ENCODE results near the gene EOLA1. TPM values are rescaled to one million over a fixed set of nuclear protein-coding genes. Genes with fewer than 3 reads are reported as not detected.

EOLA1 gene
- total RNA-seq, 1 experiment from 2014 or later, result 7.9 TPM

GRCh38 chrX:149528381-149528780 is 12.4 kb upstream of the EOLA1 start:
- H4K91ac ChIP-seq (ENCODE audit: insufficient read length, low read depth, low read length), result no peak overlapping the region
- no peak for DNase-seq
- no peaks in the 10 kb centered on the region for H3K79me2 ChIP-seq (ENCODE audit: insufficient read depth, low read length)
- no peak overlapping the region for H2BK5ac ChIP-seq (ENCODE audit: insufficient read length, low read length)
- H3K9me3 Mint-ChIP-seq, result peaks cover 53 to 54% of the 10 kb centered on the region in 2 experiments
- no peak overlapping the region for H3K56ac ChIP-seq (ENCODE audit: insufficient read length, low read depth, low read length)
- no peak overlapping the region for H2BK20ac ChIP-seq (ENCODE audit: low read depth, low read length, poor library complexity, severe bottlenecking)
- H3K18ac ChIP-seq (ENCODE audit: insufficient read length, low read depth, low read length), result no peak overlapping the region
- 0 out of 2 replicates have a peak, but pooled peaks cover 4% of the 10 kb centered on the region for H3K4me1 ChIP-seq (ENCODE audit: insufficient read depth, low read length)
- H2BK120ac ChIP-seq (ENCODE audit: low read depth, low read length, poor library complexity, severe bottlenecking), result no peak overlapping the region
- no peak overlapping the region for H3K14ac ChIP-seq (ENCODE audit: insufficient read depth, low read length)
- no peak overlapping the region for H3K4me2 ChIP-seq (ENCODE audit: insufficient read depth, insufficient read length, low read length)
- no peak overlapping the region for H3K4me3 Mint-ChIP-seq
- TF ChIP-seq, protein P1, sequence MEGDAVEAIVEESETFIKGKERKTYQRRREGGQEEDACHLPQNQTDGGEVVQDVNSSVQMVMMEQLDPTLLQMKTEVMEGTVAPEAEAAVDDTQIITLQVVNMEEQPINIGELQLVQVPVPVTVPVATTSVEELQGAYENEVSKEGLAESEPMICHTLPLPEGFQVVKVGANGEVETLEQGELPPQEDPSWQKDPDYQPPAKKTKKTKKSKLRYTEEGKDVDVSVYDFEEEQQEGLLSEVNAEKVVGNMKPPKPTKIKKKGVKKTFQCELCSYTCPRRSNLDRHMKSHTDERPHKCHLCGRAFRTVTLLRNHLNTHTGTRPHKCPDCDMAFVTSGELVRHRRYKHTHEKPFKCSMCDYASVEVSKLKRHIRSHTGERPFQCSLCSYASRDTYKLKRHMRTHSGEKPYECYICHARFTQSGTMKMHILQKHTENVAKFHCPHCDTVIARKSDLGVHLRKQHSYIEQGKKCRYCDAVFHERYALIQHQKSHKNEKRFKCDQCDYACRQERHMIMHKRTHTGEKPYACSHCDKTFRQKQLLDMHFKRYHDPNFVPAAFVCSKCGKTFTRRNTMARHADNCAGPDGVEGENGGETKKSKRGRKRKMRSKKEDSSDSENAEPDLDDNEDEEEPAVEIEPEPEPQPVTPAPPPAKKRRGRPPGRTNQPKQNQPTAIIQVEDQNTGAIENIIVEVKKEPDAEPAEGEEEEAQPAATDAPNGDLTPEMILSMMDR (conservative IDR thresholded peaks at IDR 0.05), result no peak
- no peak overlapping the region; a peak in 1 of 7 replicates for H3K27ac Mint-ChIP-seq
- H4K8ac ChIP-seq (replicated peaks; ENCODE audit: insufficient read length, low read depth, low read length), result no peak overlapping the region
- no peak overlapping the region for H3K9ac ChIP-seq (ENCODE audit: extremely low read depth, insufficient read length, low read length)
- H3K23ac ChIP-seq (ENCODE audit: insufficient read length, low read depth, low read length), result no peak overlapping the region
- H3K9me3 ChIP-seq (ENCODE audit: control insufficient read depth, low read depth, low read length), result peaks cover 15% of the 10 kb centered on the region
- H3K27me3 Mint-ChIP-seq (ENCODE audit: low read depth), result no peaks in the 10 kb centered on the region
- H3K79me1 ChIP-seq (ENCODE audit: insufficient read depth, low read depth, low read length, poor library complexity, severe bottlenecking), result no peaks in the 10 kb centered on the region
- H3K27ac ChIP-seq (ENCODE audit: insufficient read length, low read depth, low read length), result no peak overlapping the region
- H2BK12ac ChIP-seq (ENCODE audit: insufficient read length, low read depth, low read length), result no peak overlapping the region
- H3T11ph ChIP-seq (ENCODE audit: low read length), result no peak overlapping the region
- no peaks in the 10 kb centered on the region for H4K20me1 ChIP-seq (ENCODE audit: control insufficient read depth, insufficient read depth, insufficient read length)
- H3K23me2 ChIP-seq (ENCODE audit: insufficient read length, low read depth, low read length, poor library complexity, severe bottlenecking), result no peaks in the 10 kb centered on the region
- H2AFZ ChIP-seq (ENCODE audit: low read length), result no peak overlapping the region
- peaks cover 0 to 3% of the 10 kb centered on the region in 2 experiments; a peak in 1 of 4 replicates for H3K4me1 Mint-ChIP-seq
- no peak overlapping the region for H2BK15ac ChIP-seq (ENCODE audit: low read depth, low read length)
- no CpG with 5 or more reads among the region's 1 CpG for WGBS (ENCODE audit: extremely low coverage, insufficient read length, low lambda C conversion rate)
- no peak overlapping the region for H4K5ac ChIP-seq (ENCODE audit: insufficient read length, low read depth, low read length)
- H3K36me3 Mint-ChIP-seq (ENCODE audit: insufficient read depth in 1 of 3, low read depth in 3 of 3), result peaks cover 0 to 7% (median 3%) of the 10 kb centered on the region in 3 experiments; a peak in 6 of 7 replicates
- no peak overlapping the region for H2AK5ac ChIP-seq (ENCODE audit: insufficient read length, low read length)
- no peak overlapping the region for H3K4ac ChIP-seq (ENCODE audit: low read depth, low read length)
- no peaks in the 10 kb centered on the region for H3K27me3 ChIP-seq (ENCODE audit: insufficient read depth, low read length)

Measured in H9 (cell line).